D721Med (cell line): Measurements from ENCODE around the gene TDP1.

Experiments
- DNase-seq: peaks from one replicate; pipeline ENCODE4 v3.0.0; 2011; ENCODE audit warnings: low spot score; ENCODE audit not compliant: insufficient read length
- FAIRE-seq: peaks from 2 replicates; lab custom pipeline; 2011; peaks lifted over from hg19 to GRCh38; lab: Jason Lieb, UNC
- TF ChIP-seq, protein P1 (sequence below): IDR thresholded peaks from 2 replicates; pipeline ENCODE4 v1.5.1; 2012; ENCODE audit warnings: mild to moderate bottlenecking, control low read depth; ENCODE audit not compliant: insufficient read depth; ENCODE audit errors: missing control alignments

The TDP1 gene

DNA sequence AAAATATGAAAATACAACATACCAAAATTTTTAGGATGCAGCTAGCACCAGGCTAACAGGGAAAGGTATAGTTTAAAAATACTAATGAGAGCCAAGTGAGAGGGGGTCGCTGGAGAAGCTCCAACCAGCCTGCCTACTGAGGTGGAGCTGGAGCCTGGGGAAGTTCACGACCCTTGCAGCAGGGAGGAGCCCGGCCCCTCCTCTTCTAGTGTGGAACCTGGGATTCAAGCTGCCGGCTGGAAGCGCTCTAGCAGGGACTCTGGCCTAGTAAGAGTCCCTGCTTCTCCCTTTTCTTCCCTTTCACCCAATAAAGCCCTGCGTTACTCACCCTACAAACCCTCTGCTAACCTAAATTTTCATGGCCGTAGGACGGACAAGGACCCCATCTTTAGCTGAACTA is 101.1 kb downstream of the TDP1 start:
- TF ChIP-seq, protein P1, sequence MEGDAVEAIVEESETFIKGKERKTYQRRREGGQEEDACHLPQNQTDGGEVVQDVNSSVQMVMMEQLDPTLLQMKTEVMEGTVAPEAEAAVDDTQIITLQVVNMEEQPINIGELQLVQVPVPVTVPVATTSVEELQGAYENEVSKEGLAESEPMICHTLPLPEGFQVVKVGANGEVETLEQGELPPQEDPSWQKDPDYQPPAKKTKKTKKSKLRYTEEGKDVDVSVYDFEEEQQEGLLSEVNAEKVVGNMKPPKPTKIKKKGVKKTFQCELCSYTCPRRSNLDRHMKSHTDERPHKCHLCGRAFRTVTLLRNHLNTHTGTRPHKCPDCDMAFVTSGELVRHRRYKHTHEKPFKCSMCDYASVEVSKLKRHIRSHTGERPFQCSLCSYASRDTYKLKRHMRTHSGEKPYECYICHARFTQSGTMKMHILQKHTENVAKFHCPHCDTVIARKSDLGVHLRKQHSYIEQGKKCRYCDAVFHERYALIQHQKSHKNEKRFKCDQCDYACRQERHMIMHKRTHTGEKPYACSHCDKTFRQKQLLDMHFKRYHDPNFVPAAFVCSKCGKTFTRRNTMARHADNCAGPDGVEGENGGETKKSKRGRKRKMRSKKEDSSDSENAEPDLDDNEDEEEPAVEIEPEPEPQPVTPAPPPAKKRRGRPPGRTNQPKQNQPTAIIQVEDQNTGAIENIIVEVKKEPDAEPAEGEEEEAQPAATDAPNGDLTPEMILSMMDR, result no peak
- FAIRE-seq (no peak), DNase-seq (no peak)

DNA sequence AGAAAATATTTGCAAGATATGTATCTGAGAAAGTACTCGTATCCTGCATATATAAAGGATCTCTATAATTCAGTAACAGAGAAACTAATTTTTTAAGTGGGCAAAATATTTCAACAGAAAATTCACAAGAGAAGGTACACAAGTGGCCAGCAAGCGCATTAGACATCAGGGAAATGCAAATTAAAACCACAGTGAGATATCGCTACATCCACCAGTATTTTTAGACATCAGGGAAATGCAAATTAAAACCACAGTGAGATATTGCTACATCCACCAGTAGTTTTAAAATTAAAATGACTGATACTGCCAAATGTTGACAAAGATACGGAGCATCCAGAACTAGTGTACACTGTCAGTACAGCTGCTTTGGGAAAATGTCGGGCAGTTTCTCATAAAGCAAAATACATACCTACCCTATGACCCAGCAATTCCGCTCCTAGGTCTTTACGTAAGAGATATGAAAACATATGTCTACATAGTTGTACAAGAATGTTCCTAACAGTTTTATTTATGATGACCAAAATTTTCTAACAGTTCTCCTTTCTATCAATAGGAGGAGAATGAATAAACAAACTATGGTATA is 103.2 kb downstream of the TDP1 start:
- DNase-seq, result no peak
- FAIRE-seq, result no peak
- TF ChIP-seq, protein P1, result no peak

DNA sequence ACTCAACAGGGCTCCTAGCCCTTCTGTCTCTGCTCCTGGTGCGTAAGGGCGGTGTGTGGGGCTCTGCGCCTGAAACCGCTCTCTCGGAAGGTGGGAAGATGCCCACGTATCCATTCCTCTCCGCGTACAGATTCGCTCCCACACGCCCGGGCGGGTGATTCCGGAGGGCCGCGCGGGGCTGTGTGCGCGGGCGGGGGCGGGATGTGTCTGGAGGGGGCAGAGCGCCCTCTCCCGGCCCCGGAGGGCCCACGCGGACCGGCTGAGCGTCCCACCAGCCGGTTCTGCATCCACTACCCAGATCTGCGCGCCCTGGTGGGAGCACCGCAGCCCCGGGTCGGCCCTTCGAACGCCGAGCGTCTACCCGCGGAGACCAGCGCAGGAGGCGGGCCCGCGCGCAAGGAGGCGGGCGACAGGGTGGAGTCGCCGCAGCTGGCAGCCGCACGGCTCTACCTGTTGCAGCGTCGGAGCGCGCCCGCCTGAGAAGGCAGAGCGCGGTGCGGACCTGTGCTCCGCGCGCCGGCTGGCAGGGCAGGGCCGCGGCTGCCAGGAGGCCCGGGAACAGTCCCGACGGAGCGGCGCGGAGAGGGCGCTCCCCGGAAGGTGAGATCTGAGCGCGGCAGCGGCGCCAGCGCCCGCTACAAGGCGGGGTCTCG is 104.7 kb downstream of the TDP1 start:
- TF ChIP-seq, protein P1, result peak; percentile 50
- DNase-seq (peak; percentile 65), FAIRE-seq (no peak)

DNA sequence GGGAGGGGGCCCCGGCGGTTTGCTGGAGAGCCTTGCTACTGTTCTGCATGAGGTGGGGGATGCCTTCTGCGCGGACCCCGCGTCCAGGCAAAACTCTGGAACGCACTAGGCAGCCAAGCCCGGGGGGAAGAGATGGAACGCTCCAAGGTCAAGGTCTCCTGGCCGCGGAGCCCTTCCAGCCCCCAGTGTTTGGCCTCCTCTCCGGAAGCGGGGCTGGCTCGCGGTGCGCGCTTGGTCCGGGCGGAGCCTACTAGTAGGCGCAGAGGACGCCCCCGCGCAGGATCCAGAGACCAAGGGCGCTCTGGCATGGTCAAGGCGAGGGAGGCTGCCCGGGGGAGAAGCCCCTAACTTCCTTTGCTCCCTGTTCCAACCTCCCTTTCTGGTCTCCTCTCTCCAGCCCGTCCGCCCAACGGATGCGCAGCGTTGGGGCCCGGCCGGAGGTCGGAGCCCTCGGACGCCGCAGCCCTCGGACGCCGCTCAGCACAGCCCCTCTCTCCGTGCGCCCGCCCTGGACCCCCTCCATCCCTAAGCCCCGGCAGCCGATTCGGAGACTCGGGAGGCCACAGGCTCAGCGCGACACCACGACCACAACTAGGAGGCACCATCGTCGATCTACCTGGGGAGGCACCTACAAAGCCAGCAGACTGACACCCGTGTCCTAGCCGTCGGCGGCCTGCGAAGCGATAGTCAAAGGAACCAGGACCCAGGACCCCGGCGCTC is 105.4 kb downstream of the TDP1 start:
- no peak for DNase-seq
- no peak for FAIRE-seq
- TF ChIP-seq, protein P1, result no peak

DNA sequence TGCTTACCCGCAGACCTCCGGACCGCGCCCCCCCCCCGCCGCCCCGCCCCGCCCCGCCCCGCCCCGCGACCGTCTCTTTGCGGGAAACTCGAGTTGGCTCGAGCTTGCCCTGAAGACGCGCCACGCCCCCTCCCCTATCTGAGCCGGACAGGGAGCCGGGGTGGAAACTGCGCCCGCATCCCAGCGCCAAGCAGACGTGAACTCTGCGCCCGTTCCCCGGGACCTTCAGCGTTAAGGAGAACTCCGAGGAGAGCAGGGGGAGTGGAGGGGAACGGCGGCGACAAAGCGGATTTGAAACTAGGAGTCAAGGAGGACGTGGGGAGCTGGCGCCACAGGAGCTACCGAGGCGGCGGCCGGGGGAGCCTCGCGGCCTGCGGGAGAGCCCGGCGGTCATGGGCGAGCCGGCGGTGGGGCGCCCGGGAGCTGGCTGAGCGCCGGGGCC is 106.0 kb downstream of the TDP1 start, which contains the start of gene KCNK13:
KCNK13 (plus strand) TSS at position 310 of the 442 bp plus-strand sequence. CDS start 212 bp downstream, outside the sequence.
- FAIRE-seq (no peak), DNase-seq (peak; percentile 41)
- TF ChIP-seq, protein P1, result no peak

DNA sequence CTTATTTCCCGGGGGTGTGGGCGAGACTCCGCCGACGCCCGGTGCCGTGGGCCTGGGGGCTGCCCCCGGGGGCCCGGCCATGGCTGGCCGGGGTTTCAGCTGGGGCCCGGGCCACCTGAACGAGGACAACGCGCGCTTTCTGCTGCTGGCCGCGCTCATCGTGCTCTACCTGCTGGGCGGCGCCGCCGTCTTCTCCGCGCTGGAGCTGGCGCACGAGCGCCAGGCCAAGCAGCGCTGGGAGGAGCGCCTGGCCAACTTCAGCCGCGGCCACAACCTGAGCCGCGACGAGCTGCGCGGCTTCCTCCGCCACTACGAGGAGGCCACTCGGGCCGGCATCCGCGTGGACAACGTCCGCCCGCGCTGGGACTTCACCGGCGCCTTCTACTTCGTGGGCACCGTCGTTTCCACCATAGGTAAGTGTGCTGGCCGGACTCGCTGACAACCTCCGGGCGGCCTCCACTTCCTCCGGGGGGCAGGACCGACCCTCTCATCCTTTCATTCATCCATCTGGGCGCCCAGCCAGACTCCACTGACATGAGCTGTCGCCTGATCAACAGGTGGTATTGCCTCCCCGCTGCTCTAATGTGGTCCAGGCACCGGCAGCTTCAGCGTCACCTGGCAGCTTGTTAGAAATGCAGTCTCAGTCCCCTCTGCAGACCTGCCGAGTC is 106.5 kb downstream of the TDP1 start:
- FAIRE-seq (no peak), DNase-seq (peak; percentile 26)
- TF ChIP-seq, protein P1, result no peak
